Tibial nerve (tissue), 3 donors: ENCODE results near the gene FAM241A.

ENCODE experiments used
- CTCF ChIP-seq, 5 experiments: fragments of 200-600 bp in 3 of 5; fragments of 450-650 bp in 2 of 5; sonication (generic) in 3 of 5; IDR thresholded peaks; one replicate each; pipeline ENCODE4 v1.5.1; 2016 to 2019; ENCODE audit warnings: antibody characterized with exemption in 5 of 5, mild to moderate bottlenecking in 3 of 5, moderate library complexity in 2 of 5
- POLR2A ChIP-seq, 2 donors: fragments of 450-650 bp; IDR thresholded peaks; one replicate each; pipeline ENCODE4 v1.6.1; 2017; ENCODE audit warnings: antibody characterized with exemption in 2 of 2, mild to moderate bottlenecking in 2 of 2, moderate library complexity in 2 of 2

- TF ChIP-seq CTCF (IDR thresholded peaks at IDR 0.05) = no peak
- no peak for TF ChIP-seq POLR2A (IDR thresholded peaks at IDR 0.05)
Observed at GRCh38 chr4:112236040-112236439, 90.8 kb downstream of the FAM241A start.
